ENCODE data around the gene GAGE10. TPM values are rescaled to one million over a fixed set of nuclear protein-coding genes. Genes with fewer than 3 reads are reported as not detected.
A peak's percentile ranks its signal among the peaks of the same experiment; 100 is the strongest.

GAGE10 gene
- total RNA-seq, 4 donors from 2014 or later: not detected

GRCh38 chrX:49264460-49264859 lies 39.0 kb upstream of the GAGE10 start, which contains the start of gene FOXP3:
Gene FOXP3, minus strand, starts transcription at chrX:49264710. Its CDS starts 6,205 bp downstream, at chrX:49258505.
- no peak within 1 kb of the TSS for H3K27ac ChIP-seq
- no peak for DNase-seq (ENCODE audit: low spot score in 2 of 2)
- H3K4me1 ChIP-seq: no peaks in the 10 kb centered on the region
- WGBS, 2 donors: 85 to 90% methylated on average over 11 of the region's 11 CpGs
- H3K9me3 ChIP-seq: no peaks in the 10 kb centered on the region
- H3K4me3 ChIP-seq: no peak within 1 kb of the TSS
- no peaks in the 10 kb centered on the region for H3K27me3 ChIP-seq
- TF ChIP-seq CTCF (IDR thresholded peaks at IDR 0.05) (no peak), EP300 (IDR thresholded peaks at IDR 0.05) (no peak), POLR2A (IDR thresholded peaks at IDR 0.05) (no peak)
- H3K36me3 ChIP-seq: no peaks in the 10 kb centered on the region

DNA sequence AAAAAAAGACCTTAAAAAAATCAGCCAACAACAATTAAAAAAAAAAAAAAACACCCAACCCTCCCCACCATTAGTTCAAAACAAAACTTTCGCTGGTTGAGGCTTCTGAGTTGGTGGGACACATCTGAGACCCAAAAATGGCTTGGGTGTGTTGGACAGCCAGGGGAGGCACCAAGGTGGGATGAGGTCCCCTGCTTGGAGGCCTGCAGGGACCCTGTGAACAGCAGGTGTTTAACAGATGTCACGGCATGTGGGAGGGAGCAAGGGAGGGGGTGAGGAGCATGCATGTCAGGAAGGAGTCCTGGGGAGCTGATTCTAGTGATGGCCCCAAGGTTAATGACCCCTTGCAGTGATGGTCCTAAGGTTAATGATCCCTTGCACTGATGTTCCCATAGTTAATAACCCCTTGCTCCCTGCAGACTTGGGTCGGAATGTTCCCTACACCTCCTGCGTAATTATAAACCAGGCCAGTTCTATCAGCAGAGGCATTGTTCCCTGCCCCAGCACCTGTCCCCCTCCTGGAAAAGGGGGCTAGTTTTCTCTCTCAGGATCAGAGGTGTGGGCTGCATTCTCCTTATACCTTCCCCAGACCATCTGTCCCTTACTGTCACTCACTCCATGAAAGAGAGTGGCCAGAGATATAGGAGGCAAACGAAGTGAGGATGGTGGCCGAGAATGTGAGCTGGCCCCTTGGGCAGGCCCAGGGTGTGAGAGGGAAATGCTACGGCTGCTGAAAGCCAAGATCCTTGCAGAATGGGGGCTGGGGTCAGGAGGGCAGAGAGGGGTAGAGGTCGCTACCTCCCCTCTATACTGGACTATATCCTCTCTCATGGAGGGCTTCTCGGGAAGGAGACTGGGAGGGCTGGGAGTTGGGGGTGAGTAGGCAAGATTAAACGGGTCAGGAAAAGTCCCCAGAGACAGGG lies 36.7 kb upstream of the GAGE10 start:
- WGBS, 2 donors: 67 to 73% methylated on average over 8 to 10 of the region's 10 CpGs
- no peak overlapping the region for H3K27ac ChIP-seq
- no peaks in the 10 kb centered on the region for H3K9me3 ChIP-seq
- no peak overlapping the region for H3K4me3 ChIP-seq
- H3K36me3 ChIP-seq: no peaks in the 10 kb centered on the region
- TF ChIP-seq EP300 (IDR thresholded peaks at IDR 0.05) (no peak), POLR2A (IDR thresholded peaks at IDR 0.05) (no peak), CTCF (IDR thresholded peaks at IDR 0.05) (no peak)
- H3K4me1 ChIP-seq: peaks cover 0 to 15% (median 10%) of the 10 kb centered on the region in 4 donors
- DNase-seq (ENCODE audit: low spot score in 2 of 2): no peak
- no peaks in the 10 kb centered on the region for H3K27me3 ChIP-seq

DNA sequence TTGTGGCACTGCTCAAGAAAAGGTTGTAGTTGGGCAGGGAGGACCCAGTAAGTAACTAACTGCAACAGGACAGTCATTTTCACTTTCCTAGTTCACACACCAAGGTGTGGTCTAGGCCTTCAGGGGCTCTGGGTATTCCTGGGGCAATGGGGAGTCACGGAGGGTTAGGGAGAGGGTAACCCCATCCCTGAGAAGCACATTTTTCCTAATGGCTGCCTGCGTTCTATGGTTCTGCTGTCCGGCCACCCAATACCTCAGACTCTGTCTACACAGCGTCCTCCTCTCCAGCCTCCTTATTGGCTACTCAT lies 34.8 kb upstream of the GAGE10 start:
- H3K36me3 ChIP-seq: no peaks in the 10 kb centered on the region
- H3K27me3 ChIP-seq: no peaks in the 10 kb centered on the region
- no peak for DNase-seq (ENCODE audit: low spot score in 2 of 2)
- TF ChIP-seq EP300 (IDR thresholded peaks at IDR 0.05) (no peak), POLR2A (IDR thresholded peaks at IDR 0.05) (no peak), CTCF (IDR thresholded peaks at IDR 0.05) (no peak)
- peaks cover 0 to 33% (median 18%) of the 10 kb centered on the region in 4 donors for H3K4me1 ChIP-seq
- no peaks in the 10 kb centered on the region for H3K9me3 ChIP-seq
- peak overlapping the region; percentile 75 to 97 (median 92) for H3K27ac ChIP-seq
- WGBS, 2 donors: 2 to 43% methylated on average over 4 of the region's 4 CpGs
- peak overlapping the region; percentile 5 to 87 (median 72) for H3K4me3 ChIP-seq

DNA sequence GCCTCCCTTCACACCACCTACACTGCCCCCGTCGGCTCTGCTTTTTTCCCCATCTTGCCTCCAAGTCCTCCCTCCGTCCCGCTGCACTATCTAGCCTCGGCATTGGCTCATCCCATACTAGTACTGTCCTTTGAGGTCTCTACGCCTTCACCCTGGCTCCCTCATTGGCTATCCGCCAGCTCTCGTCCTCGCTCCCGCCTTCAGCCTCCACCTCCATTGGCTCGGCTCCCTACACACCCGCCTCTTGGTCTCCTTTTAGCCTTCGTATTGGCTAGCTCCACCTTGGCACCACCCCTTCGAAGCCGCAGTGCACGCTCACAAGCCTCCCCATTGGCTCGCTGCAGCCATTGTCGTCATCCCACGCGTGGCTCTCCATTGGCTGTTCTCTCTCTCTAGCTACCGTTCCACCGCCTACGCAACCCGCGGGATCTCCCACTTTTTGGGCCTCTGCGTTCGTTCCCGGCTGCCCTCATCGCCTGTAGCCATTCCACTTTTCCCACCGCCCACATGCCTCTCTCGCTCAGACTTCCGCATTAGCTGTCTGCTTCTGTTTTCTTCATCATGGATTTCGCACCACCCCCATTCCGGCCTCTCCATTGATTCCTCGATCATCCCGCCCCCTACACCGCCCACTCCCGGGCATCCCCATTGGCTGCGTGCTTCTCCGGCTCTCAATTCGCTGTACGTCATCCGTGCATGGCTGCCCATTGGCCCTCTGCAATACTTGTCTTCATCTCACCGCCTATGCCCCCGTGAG lies 34.3 kb upstream of the GAGE10 start:
- WGBS, 2 donors: 1 to 46% methylated on average over 43 to 45 of the region's 45 CpGs
- no peaks in the 10 kb centered on the region for H3K27me3 ChIP-seq
- peak overlapping the region; percentile 23 to 87 (median 72) for H3K4me3 ChIP-seq
- no peaks in the 10 kb centered on the region for H3K36me3 ChIP-seq
- DNase-seq (ENCODE audit: low spot score in 2 of 2): peak; percentile 91 to 94
- TF ChIP-seq POLR2A (IDR thresholded peaks at IDR 0.05) (peak; percentile 38 to 71), CTCF (IDR thresholded peaks at IDR 0.05) (peak in 1 of 5 experiments; percentile 12), EP300 (IDR thresholded peaks at IDR 0.05) (peak in 1 of 2 donors; percentile 84)
- peak overlapping the region; percentile 89 to 98 (median 96) for H3K27ac ChIP-seq
- H3K4me1 ChIP-seq: peaks cover 0 to 39% (median 18%) of the 10 kb centered on the region in 4 donors
- H3K9me3 ChIP-seq: no peaks in the 10 kb centered on the region

Data from tibial nerve (tissue), 4 donors.